DMS153 treated with DMSO at 0.1 percent for 48 hours (cell line): Measurements from ENCODE around the gene CCR3.

Source experiments
- DNase-seq: peaks from one replicate; lab custom pipeline; 2025; ENCODE audit not compliant: unreplicated experiment; lab: John Stamatoyannopoulos, UW

The CCR3 gene

DNA sequence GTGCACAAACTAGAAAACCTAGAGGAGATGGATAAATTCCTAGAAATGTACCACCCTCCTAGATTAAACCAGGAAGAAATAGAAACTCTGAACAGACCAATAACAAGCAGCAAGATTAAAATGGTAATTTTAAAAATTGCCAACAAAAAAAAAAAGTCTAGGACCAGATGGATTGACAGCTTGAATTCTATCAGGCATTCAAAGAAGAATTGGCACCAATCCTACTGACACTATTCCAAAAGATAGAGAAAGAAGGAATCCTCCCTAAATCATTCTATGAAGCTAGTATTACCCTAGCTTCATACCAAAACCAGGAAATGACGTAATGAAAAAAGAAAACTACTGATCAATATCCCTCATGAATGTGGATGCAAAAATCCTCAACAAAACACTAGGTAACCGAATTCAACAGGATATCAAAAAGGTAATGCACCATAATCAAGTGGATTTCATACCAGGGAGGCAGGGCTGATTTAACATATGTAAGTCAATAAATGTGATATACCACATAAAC lies 24.0 kb upstream of the CCR3 start:
- DNase-seq: no peak

DNA sequence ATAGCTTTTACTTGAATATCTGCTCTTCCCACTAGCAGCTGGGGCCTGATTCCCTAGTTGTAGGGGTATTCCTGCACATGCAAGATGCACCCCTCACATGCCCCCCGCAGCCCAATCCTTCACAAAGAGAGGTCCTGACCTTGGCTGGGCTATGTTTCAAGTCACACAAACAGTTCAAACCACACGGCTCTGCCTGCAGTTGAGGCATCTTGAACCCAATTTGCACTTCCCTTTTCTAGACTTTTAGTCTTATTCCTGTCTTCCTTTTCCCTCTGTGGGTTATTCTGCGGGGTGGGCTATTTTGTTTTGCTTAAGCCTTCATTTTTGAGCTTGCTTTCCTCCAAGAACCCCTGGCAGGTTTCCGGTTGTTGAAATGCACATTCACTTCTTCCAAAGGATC lies 20.9 kb upstream of the CCR3 start:
- DNase-seq: no peak

DNA sequence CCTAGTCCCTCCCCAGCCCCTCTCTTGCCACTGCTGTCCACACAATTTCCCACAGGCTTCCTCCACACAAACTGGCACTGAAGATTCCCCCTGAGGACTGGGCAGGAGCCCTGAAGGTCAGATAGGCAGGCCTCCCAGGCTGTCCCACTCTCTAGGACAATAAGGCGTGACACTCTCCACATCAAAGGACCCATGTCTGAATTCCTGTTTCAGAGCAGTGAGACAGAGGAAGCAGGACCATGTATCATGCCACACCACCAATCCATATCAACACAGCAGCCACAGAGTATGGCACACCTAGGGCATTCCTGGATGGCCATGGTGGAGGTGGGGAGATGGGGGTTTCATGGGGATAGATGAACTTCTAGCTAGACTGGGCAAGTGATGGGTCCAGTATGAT lies 20.3 kb upstream of the CCR3 start:
- DNase-seq: no peak

DNA sequence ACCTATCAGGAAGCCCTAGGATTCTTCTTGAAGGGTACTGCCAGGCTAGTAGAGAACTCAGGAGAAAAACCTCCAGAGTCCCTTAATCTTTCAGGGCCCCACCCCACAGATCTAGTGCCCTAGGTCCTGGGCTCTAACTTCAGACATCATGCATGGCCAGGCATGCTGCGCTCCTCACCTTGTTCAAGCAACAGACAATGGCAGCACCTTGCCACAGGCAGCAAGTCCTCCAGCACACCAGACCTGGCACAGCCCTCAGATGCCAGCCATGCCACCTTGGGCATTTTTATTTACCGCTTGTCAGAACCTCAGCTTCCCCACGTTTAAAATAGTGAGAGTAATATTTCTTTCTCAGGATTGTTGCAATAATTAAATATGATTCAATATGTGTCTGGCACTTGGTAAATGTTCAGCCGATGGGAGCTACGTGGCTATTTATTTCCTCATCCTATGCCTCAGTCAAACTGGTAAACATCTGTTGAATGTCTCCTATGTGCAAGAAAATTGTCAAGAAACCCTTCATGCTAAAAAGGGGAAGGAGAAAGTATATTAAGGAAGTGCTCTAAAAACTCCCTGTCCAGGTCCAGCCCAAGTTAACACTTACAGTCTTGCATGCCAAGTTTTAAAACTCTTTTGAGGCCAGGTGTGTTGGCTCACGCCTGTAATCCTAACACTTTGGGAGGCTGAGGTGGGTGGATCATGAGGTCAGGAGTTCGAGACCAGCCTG lies 19.7 kb upstream of the CCR3 start:
- no peak for DNase-seq

DNA sequence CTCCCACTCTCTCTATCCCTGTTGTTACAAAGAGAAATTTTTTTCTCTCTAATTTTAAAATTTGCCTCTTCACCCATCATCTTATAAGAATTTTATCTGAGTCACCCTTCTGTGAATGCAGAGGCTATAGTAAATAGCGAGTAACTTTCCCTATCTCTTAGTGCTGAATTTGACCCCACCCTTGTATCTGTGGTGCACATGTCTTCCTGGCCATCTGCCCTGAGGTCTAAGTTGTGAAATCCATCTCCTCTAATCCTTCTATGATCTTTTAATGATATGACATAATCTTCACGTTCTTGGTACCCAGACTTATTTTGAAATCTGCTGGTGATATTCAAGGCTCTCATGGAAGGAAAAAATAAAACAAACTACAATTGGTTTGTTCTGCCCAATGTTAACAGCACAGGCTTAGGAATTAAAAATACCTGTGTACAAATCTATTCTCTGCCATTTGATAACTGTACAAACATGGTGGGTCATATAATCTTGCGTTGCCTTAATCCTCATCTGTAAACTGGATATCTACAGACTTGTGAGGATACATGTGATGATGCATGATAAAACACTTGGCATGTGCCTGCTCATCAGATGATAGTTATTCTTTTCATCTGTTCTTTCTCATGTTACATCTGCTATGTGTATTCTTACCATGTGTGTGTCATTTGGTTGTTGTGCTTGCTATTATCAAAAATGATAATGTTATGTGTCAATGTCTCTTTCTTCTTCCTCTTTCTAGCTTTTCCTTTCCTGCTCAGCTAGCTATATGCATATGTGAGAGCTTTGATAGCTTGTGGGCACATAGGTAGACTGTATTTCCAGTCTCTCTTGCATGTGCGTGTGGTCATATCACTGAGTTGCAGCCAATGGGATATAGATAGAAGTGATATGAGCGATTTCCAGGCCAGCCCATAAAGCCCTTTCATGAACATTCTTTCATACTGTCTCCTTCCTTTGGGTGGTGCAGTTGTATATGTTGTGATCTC lies 13.7 kb upstream of the CCR3 start:
- DNase-seq: no peak

DNA sequence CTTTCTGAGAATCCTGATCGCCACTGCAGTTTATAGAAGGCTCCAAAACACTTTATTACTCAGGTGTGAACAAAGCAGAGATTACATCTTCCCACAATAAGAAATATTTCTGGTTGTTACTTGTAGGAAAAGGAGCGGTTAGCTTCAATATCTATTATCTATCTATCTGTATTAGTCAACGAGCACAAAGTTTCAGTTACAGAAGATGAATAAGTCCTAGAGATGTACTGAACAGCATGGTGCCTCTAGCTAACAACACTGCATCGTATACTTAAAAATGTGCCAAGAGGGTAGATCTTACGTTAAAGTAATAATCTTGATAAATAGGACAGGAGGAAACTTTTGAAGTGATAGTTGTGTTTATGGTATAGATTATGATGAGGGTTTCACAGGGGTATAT lies 10.9 kb upstream of the CCR3 start:
- DNase-seq: no peak

DNA sequence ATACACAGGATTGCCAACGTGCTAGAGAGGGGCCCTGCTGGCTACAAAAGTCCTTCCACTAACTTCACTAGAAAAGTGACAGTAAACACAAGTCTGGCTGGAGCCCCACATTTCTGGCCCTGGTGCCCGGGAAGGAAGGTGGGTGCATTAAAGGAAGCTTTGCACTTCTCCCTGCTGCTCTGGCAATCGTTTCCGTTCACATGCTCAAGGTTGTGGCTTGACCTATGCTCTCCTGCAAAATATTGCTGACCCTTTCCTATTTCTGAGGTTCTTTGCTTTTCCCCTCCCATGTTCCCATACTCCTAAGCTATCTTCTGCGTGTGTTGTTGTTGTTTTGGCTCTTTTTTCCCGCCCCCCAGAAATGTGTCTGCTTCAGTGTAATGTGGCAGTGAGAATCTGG lies 9.1 kb upstream of the CCR3 start:
- DNase-seq: no peak

DNA sequence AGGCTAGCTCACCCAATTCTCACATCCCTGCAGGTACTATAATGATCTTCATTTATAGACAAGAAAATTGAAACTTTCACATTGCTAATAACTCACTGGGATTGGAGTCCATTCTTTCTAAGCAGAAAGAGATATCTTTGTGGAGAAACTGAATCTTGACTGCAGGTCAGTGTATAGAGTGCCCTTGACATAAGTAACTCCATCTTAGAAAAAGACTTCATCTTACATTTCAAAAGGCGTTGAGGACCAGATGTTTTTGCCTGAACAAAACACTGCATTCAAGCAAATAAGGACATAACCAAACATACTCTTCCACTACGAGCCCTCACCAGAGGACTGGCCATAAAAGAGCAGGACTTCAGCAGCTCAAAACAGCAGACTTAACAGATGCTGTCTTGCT lies 6.8 kb upstream of the CCR3 start:
- DNase-seq: no peak

DNA sequence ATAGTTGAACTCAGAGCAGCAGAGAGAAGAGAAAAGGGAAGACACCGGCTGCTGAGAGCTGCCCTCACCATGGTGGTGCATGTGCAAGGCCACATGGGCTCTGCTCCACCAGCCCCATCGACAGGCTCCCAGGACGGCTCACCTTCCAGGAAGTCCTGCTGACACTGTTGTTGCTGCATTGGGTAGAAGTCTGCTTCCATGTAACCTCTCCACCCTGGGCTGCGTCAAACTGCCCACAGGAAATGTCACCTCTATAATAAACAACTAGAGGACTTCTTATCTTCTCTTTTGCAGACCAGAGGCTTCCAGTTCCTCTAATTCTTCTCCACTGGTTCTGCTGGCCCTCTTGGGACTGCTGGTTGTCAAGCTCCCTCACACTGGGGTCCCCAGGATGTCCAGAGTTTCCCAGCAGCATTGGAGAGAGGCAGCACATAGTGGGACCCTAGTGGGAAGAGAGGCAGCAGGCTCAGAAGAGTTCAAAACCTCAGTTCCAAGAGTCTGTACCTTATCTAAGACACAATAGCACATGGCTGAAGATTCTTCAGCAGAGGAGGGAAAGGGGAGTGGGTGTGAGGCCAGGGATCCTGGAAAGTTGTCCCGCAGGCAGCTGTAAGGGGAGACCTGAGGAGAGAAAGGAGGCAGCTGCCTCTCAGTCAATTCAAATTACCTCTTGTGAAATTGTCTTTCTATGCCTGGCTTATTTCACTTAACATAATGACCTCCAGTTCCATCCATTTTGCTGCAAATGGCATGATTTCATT lies 5.8 kb upstream of the CCR3 start:
- no peak for DNase-seq

DNA sequence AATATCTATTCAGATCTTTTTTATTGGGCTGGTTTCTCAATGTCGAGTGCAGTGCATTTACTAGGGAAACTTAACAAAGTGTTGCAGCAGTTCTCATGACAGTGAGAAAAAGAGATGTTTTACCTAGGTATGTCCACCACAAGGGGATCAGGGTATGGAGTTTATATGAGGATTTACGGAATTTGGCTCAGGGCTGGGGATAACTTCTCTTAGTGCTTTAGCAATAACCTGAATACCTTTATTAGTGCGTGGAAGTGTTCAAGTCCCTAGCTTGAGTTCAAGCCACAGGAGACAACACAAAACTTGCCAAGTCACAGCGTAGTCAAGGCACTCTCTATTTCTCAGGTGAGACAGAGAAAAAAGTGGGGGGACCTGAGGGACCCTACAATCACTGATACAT lies 3.9 kb upstream of the CCR3 start:
- no peak for DNase-seq

DNA sequence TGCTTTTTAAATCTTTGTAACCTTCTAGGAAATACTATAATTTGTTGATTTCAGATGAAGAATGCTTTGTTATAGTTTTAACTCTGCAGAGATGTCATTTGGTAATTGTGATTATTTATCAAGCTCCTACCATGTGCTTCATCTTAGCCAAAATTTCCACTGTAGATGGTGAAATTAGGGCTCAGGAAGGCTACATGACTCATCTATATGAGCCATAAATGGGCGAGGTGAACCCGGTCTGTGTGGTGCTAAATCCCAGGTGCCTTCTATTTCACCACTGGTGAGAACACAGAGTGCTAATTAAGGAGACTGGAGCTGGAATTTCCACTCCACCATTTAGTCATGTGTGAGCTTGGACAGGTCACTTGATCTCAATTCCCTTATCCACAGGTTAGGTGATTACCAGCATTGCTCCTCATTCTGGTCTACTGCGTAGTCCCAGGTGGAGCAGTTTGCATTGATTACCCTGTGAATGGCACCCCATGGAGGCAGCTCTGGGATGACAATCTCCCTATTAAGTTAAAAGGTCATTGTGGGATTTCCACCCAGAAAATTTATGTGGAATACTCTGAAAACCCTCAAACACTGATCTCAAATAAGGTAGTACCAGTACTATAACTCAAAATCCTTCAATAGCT lies 2.8 kb upstream of the CCR3 start:
- no peak for DNase-seq

DNA sequence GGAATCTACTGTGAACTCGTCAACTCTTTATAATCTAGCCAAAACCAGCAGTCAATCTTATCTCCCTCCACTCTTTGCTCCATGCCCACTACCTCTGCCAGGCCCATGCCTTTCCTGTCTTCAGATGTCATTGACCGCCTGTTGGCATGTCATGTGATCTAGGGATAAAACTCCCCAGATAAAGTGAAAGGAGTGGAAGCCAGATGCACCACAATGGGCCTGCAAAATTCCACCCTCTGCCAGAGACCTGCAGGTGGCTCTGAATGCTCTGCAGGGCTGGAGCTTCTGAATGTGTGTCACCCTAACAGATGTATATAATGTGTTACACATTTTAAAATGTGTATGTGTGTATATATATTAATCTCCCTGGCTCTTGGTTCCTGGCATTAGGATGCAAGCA lies 2.3 kb upstream of the CCR3 start:
- no peak for DNase-seq

DNA sequence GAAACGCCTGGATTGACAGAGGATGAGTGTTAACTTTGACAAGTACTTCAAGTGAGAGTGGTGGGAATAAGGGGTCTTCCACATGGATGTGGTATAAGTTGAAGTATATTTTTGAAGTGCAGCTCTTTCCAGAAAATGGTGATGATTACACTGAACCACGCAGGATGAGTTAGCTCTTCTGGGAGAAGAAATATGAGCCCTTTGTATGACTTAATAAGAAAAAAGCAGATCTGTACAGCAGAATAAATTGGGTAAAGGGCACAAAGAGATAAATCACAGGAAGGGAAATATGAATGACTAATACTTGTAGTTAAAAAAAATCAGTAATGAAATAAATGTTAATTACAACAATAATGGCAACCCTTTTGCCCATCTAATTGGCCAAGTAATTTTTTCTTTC lies 1.3 kb downstream of the CCR3 start:
- DNase-seq: no peak

DNA sequence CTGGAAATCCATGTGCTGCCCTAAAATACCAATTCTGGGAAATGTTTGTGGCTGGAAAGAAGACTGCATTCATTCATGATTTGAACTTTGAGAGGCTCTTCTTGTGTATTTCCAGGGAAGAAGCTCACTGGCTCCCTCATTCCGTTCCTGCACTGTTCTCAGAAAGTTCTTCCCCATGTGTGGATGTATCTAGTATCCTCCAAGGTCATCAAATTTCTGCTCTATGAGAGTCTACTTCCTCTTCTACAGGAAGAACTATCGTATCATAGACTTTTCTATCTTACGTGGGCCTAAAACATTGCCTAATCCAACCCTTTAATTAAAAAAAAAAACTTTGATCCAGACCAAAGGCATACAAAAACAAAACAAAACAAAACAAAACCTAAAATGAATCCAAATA lies 2.9 kb downstream of the CCR3 start:
- DNase-seq: no peak

DNA sequence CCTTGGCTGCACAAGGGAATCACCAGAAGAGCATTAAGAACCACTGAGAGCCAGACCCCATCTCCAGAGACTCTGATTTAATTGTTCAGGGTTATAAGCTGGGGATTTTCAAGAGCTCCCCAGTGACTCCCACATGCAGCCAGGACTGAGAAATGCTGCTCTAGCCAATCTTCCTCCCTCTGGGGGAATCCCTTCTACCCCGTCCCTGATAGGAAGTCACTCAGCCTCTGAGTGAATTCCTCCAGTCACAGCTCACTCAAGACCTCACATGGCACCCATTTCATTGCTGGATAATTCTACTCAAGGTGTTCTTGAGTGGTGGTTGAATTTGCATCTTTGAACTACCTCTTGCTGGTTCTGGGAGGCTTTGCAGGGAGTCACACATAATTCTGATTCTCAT lies 10.7 kb downstream of the CCR3 start:
- no peak for DNase-seq

DNA sequence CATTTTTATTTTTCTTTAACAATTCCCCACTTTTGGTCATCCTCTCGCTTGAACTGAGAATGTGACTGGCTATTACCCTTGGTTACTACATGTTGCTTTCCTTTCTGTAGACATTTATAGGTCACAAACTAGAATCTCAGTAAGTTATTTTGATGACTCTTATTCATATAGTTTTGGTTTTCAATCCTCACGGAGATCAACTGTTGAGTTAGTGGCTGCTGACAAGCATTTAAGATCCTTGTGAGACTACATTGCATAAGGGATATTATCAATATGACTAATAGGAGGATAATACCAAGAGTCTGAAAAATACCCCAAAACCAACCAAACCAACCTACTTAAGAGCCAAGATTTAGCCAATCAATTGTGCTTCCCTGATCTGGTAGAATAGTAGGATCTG lies 16.3 kb downstream of the CCR3 start:
- no peak for DNase-seq

DNA sequence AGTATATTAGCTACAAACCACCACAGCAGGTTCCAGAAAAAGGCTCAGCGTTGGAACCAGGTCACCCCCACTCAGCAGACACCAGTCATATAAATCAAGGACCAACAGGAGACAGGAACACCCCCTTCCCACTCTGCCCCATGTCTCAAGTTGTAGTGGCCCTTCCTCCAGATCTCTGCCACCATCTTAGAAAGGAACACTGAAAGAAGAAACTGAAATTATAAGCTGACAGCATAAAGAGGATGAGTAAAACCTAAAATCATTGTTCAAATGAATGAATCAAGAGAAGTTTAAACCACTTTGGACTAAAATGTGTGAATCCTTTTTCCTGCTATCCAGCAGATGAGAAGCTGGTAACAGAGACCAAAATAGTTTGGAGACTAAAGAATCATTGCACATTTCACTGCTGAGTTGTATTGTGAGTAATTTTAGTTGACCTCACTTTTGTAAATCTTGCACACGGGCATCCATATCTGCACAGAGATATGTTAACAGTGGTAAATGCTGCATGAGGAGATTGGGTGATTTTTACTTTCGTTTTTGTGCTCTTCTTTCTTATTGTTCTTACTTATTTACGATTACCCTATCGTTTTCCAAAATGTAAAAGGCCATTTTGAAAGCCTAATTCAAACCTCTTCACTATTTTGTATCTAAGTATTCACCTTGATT lies 19.8 kb downstream of the CCR3 start:
- no peak for DNase-seq

DNA sequence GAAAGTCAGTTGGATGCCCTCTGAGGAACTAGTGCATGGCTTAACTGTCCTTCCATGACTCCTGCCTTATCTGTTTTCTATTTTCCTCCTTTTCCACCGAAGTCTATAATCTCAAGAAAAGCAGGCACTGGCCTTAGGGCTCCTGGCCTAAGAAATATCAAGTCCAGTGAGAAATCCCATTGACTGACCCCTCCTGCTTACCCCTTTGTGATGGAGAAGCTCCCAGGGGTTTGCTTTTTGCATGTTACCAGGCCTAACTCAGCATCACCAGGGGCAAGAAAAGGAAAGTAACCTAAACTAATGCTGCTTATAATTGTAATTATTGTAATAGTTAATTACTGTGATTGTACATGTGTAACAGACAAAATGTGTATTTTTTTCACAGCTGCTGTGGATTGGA lies 21.7 kb downstream of the CCR3 start:
- DNase-seq: no peak

DNA sequence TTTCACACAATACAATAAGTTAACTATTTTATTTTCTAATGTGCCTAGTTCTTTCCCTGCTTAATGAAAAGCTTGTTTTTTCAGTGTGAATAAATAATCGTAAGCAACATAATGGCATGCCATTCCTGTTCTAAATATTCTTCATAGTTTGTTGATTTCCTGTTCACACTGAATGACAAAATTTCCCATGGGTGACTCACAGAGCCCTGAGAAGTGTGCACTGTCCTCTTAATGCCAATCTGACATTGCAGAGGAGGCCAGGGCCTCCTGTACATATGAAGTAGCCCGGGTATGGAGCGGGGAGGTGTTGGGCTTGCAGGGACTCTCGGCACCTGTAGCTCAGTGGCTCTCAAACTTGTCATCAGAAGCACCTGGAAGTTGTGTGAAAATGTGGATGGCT lies 24.3 kb downstream of the CCR3 start:
- no peak for DNase-seq

DNA sequence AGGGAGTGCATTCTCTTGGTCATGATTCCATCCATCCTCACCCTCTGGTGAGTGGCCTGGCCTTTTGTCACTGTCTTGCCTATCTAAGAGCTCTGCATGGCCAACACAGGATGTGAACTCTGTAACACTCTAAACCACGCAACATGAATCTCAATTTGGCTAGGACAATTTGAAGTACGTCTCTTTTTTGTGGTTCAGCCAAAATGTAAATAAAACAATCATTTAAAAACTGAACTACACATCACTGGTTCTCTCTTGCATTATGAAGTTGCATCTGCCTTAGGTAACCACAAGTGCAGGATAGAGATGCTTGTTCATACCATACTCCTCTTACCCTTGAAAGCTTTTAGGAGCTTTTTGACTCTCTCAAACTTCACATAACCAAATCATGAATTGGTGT lies 27.3 kb downstream of the CCR3 start:
- DNase-seq: no peak
